ENCODE results near the gene SERGEF.

The SERGEF gene

GRCh38 chr11:18019650-18020049, 6.8 kb upstream of the SERGEF start:
- Histone ChIP-seq H3K79me2 (ENCODE audit: control insufficient read depth, low read length) (no peaks in the 10 kb centered on the region), H3F3A (ENCODE audit: control insufficient read depth, insufficient read depth) (no peaks in the 10 kb centered on the region), H3K27ac (ENCODE audit: low read depth, low read length) (no peak overlapping the region), H3K9me3 (ENCODE audit: control insufficient read depth, insufficient read depth, low read length) (no peaks in the 10 kb centered on the region), H3K4me2 (ENCODE audit: low read length) (no peak overlapping the region), H4K20me1 (ENCODE audit: control insufficient read depth, insufficient read depth, low read depth, low read length) (no peaks in the 10 kb centered on the region), H3K9me2 (replicated peaks; ENCODE audit: control insufficient read depth, low read length) (no peaks in the 10 kb centered on the region), H3K36me3 (ENCODE audit: control insufficient read depth, low read length) (no peaks in the 10 kb centered on the region), H3K27me3 (ENCODE audit: control insufficient read depth, low read length) (0 out of 2 replicates have a peak, but pooled peaks cover 4% of the 10 kb centered on the region), H3K4me3 (ENCODE audit: low read length) (no peak overlapping the region), H3K4me1 (ENCODE audit: control insufficient read depth, low read length) (no peaks in the 10 kb centered on the region)
- TF ChIP-seq CTCF (IDR thresholded peaks at IDR 0.05; ENCODE audit: low read depth, low read length, poor library complexity, severe bottlenecking), result no peak

GRCh38 chr11:18016789-18017188, 3.9 kb upstream of the SERGEF start:
- Histone ChIP-seq H3K27me3 (ENCODE audit: control insufficient read depth, low read length) (no peaks in the 10 kb centered on the region), H4K20me1 (ENCODE audit: control insufficient read depth, insufficient read depth, low read depth, low read length) (no peaks in the 10 kb centered on the region), H3K4me2 (ENCODE audit: low read length) (no peak overlapping the region), H3K9me2 (replicated peaks; ENCODE audit: control insufficient read depth, low read length) (no peaks in the 10 kb centered on the region), H3K9me3 (ENCODE audit: control insufficient read depth, insufficient read depth, low read length) (no peaks in the 10 kb centered on the region), H3K4me1 (ENCODE audit: control insufficient read depth, low read length) (peaks cover 18% of the 10 kb centered on the region), H3K4me3 (ENCODE audit: low read length) (no peak overlapping the region), H3K27ac (ENCODE audit: low read depth, low read length) (no peak overlapping the region), H3K36me3 (ENCODE audit: control insufficient read depth, low read length) (no peaks in the 10 kb centered on the region), H3K79me2 (ENCODE audit: control insufficient read depth, low read length) (peaks cover 9% of the 10 kb centered on the region), H3F3A (ENCODE audit: control insufficient read depth, insufficient read depth) (no peaks in the 10 kb centered on the region)
- TF ChIP-seq EZH2phosphoT487 (IDR thresholded peaks at IDR 0.05; ENCODE audit: borderline replicate concordance, low read length) (no peak), CTCF (IDR thresholded peaks at IDR 0.05; ENCODE audit: low read depth, low read length, poor library complexity, severe bottlenecking) (no peak)

- Histone ChIP-seq H3K79me2 (ENCODE audit: control insufficient read depth, low read length) (peaks cover 27% of the 10 kb centered on the region), H3K27ac (ENCODE audit: low read depth, low read length) (no peak overlapping the region), H3K27me3 (ENCODE audit: control insufficient read depth, low read length) (no peaks in the 10 kb centered on the region), H3F3A (ENCODE audit: control insufficient read depth, insufficient read depth) (no peaks in the 10 kb centered on the region), H3K9me3 (ENCODE audit: control insufficient read depth, insufficient read depth, low read length) (no peaks in the 10 kb centered on the region), H4K20me1 (ENCODE audit: control insufficient read depth, insufficient read depth, low read depth, low read length) (no peaks in the 10 kb centered on the region), H3K4me2 (ENCODE audit: low read length) (no peak overlapping the region), H3K9me2 (replicated peaks; ENCODE audit: control insufficient read depth, low read length) (no peaks in the 10 kb centered on the region), H3K4me1 (ENCODE audit: control insufficient read depth, low read length) (peaks cover 32% of the 10 kb centered on the region), H3K4me3 (ENCODE audit: low read length) (no peak overlapping the region), H3K36me3 (ENCODE audit: control insufficient read depth, low read length) (no peaks in the 10 kb centered on the region)
- no peak for TF ChIP-seq CTCF (IDR thresholded peaks at IDR 0.05; ENCODE audit: low read depth, low read length, poor library complexity, severe bottlenecking)
- TF ChIP-seq EZH2phosphoT487 (IDR thresholded peaks at IDR 0.05; ENCODE audit: borderline replicate concordance, low read length), result no peak
Measured at GRCh38 chr11:18014876-18015275, 2.0 kb upstream of the SERGEF start.
